Ovary (tissue), 9 donors: ENCODE measurements around the gene SRSF9. TPM values are rescaled to one million over a fixed set of nuclear protein-coding genes. Genes with fewer than 3 reads are reported as not detected.
A peak's percentile ranks its signal among the peaks of the same experiment; 100 is the strongest.

Source experiments
- DNase-seq, 5 donors: peaks; one replicate each; pipeline ENCODE4 v3.0.0-alpha.2; 2019 to 2020
- H3K27ac ChIP-seq, 2 donors: fragments of 200-600 bp; one replicate each; pipeline versions ENCODE4 v1.5.1 to v1.8.0; 2019 to 2022
- H3K27me3 ChIP-seq: fragments of 200-600 bp; one replicate; pipeline ENCODE4 v1.8.0; 2022
- H3K36me3 ChIP-seq: fragments of 200-600 bp; sonication (generic); one replicate; pipeline ENCODE4 v1.5.1; 2019
- H3K4me1 ChIP-seq: one replicate; pipeline ENCODE4 v1.8.1; 2013; ENCODE audit warnings: mild to moderate bottlenecking, moderate library complexity; ENCODE audit not compliant: insufficient read depth
- H3K4me3 ChIP-seq: fragments of 200-600 bp; sonication (generic); one replicate; pipeline ENCODE4 v1.5.1; 2017
- H3K9me3 ChIP-seq, 2 donors: fragments of 200-600 bp in 1 of 2; sonication (generic) in 1 of 2; one replicate each; pipeline versions ENCODE4 v1.5.1 to v1.8.1; 2013 to 2019; ENCODE audit warnings: mild to moderate bottlenecking in 1 of 2, moderate library complexity in 1 of 2
- CTCF ChIP-seq, 3 donors: fragments of 450-650 bp in 2 of 3; fragments of 200-600 bp in 1 of 3; IDR thresholded peaks; one replicate each; pipeline versions ENCODE4 v1.5.1 to v1.8.0; 2016 to 2022; ENCODE audit warnings: antibody characterized with exemption in 3 of 3, mild to moderate bottlenecking in 1 of 3
- EP300 ChIP-seq: sonication (generic); formaldehyde crosslinking; IDR thresholded peaks from one replicate; pipeline ENCODE4 v1.6.1; 2017; ENCODE audit warnings: antibody characterized with exemption
- POLR2A ChIP-seq: fragments of 450-650 bp; IDR thresholded peaks from one replicate; pipeline ENCODE4 v1.6.1; 2017; ENCODE audit warnings: antibody characterized with exemption, mild to moderate bottlenecking, moderate library complexity
- WGBS, 3 donors: extraction: QIAGEN DNeasy Blood & Tissue Kit in 1 of 3; methylation state at CpG; one replicate each; pipeline versions ENCODE4 v1.1.5 to v1.1.7; 2013 to 2017; 5-methylcytosine and 5-hydroxymethylcytosine counted together
- intact Hi-C, 4 donors: fragments of 100-400 bp; cut with DNase I; formaldehyde crosslinking; loops; one replicate each; pipeline versions ENCODE4 v1.11.0 to v1.15.1; 2022 to 2023
- polyA plus RNA-seq, 2 donors: library from polyadenylated mRNA; stranded (reverse); fragments of 200-250 nt in 1 of 2; fragments of 350-450 nt in 1 of 2; fragmentation: Illumina TruSeq in 1 of 2; extraction: RNeasy Lipid Tissue Mini Kit (QIAGEN cat#74804) in 1 of 2; gene quantifications; one replicate each; pipeline ENCODE4 v1.2.3, GENCODE V29; 2013 to 2014
- total RNA-seq, 7 donors: library from RNA; depleted of rRNA in 2 of 7; stranded (reverse); fragments of >200 nt in 2 of 7; fragmentation: NEBNext Ultra II Directional in 3 of 7; extraction: Animal tissue kit (Norgen Biotek cat#: 25700) in 3 of 7; gene quantifications; one replicate each; pipeline versions ENCODE4 v1.1.0 to v1.2.4, GENCODE V29; 2016 to 2023
- donor health status: DM: no; HTN: no; CAD: no; lungs with moderate emphysema.
- donor health status: DM: no; HTN: no; CAD: no.
- donor health status: Bipolar disorder and iron deficiency.
- donor health status: DM: yes; HTN: yes; CAD: no.
- donor health status: DM: no; HTN: no; CAD: no.
- donor health status: DM: yes; HTN: yes; CAD: no.

SRSF9 gene
- total and polyA plus RNA-seq, 9 donors, result 53.8 to 141 (median 124) TPM

DNA sequence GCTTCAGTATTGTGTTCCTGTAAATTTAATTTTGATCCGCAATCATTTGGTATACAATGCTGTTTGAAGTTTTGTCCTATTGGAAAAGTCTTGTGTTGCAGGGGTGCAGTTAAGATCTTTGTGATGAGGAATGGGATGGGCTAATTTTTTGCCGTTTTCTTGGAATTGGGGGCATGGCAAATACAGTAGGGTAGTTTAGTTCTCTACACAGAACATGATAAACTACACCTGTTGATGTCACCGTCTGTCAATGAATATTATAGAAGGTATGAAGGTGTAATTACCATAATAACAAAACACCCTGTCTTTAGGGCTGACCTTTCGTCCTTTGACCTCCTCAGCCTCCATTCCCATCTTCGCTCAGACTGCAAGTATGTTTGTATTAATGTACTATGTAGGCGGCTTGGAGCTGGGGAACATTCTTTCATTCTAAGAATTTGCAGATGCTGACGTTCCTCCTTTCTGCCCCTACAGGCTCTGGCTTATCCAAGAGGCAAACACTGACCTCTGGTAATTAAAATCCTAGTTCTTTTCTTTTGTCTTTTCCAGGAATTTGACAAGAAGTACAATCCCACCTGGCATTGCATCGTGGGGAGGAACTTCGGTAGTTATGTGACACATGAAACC, 28.1 kb upstream of the SRSF9 start:
- intact Hi-C loops, result no loop called here
- no peaks in the 10 kb centered on the region for H3K36me3 ChIP-seq

DNA sequence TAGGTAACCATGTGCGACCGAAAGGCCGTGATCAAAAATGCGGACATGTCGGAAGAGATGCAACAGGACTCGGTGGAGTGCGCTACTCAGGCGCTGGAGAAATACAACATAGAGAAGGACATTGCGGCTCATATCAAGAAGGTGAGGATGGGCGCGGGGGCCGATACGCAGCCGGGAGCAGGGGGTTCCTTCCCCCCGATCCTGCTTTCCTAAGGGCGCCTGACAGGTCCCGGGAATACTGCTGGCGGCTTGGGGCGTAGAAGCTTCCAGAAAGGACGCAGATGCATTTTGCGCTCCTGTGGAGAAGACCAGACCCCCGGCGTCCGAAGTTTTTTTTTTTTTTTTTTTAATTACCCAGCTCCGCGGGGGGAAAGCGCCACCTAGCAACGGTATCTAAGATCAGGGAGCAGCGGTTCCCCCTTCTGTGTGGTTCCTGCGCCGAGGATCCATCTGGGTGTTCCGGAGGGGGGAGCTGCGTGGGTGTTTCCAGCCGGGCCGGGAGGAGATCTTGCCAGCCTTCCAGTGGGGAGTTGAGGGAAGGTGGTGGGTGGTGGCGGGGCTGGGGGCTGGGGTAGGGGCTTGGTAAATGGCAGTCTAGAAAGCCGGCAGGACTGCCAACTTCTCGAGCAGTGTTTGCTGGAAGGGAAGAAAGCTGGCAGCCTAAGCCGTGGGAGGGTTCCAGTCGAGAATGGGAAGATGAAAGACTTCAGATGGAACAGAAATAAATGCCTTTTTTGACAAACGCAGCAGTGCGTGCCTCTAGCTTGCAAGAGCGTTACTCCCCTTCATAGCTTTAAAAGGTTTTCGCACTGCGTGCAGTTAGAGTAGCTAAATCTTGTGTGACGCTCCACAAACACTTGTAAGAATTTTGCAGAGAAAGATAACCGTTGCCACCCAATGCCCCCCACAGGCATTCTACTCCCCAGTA, 27.1 kb upstream of the SRSF9 start:
- H3K9me3 ChIP-seq, result no peaks in the 10 kb centered on the region

More for the DNA sequence above, 28.1 kb upstream of the SRSF9 start:
- H3K27me3 ChIP-seq, result no peaks in the 10 kb centered on the region
- H3K9me3 ChIP-seq, result no peaks in the 10 kb centered on the region
- H3K4me3 ChIP-seq, result peak overlapping the region; percentile 97
- peaks cover 5% of the 10 kb centered on the region for H3K4me1 ChIP-seq
- TF ChIP-seq EP300, result no peak
- TF ChIP-seq CTCF (IDR thresholded peaks at IDR 0.05), result no peak
- no peak for TF ChIP-seq POLR2A
- WGBS, 3 donors, result 3 to 10% (median 5%) methylated on average over 9 of the region's 9 CpGs
- H3K27ac ChIP-seq, result no peak overlapping the region
- no peak for DNase-seq

DNA sequence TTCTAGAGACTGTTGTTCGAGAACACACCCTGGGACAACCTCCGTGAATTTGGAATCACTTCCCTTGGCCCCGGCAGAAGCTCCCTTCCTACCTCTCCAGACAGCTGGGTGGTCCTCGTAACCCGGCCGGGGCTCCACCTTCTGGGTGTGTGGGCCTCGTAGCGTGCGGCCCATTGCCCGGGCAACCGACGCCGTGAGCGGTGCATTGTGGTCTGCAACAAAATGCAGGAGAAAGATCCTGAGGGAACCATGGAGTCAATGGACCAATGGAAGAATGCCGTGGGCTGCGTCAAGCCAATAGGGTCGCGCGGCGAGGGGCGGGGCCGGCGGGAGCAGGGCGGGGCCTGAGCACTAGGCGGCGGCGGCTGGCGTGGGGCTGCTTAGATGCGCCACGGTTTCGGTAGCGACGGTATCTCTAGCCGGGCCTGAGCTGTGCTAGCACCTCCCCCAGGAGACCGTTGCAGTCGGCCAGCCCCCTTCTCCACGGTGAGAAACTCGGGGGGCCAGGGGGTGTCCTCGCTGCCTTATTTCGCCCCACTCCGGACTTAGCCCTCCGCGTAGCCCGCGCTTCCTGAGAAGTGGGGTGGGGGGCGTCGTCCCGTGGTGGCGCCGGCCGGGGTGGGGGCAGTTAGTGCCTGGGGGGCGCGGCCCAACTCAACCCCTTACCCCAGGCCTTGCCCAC, 26.3 kb upstream of the SRSF9 start, which contains the start of gene DYNLL1:
DYNLL1 (plus strand) TSS at position 383 of the 682 bp plus-strand sequence. CDS start 309 bp downstream, outside the sequence.
- intact Hi-C loops, result no loop called here
- Histone ChIP-seq H3K36me3 (no peaks in the 10 kb centered on the region), H3K4me3 (peak within 1 kb of the TSS; percentile 97), H3K9me3 (no peaks in the 10 kb centered on the region), H3K27me3 (no peaks in the 10 kb centered on the region), H3K27ac (peak within 1 kb of the TSS; percentile 60 to 83), H3K4me1 (peaks cover 5% of the 10 kb centered on the region)
- WGBS, 3 donors, result 0 to 1% (median 0%) methylated on average over 42 to 53 of the region's 53 CpGs
- TF ChIP-seq POLR2A (peak; percentile 83), CTCF (IDR thresholded peaks at IDR 0.05) (peak in 2 of 3 donors; percentile 13 to 24), EP300 (peak; percentile 86)
- DNase-seq, result peak; percentile 96 to 98 (median 98)

More for the DNA sequence above, 27.1 kb upstream of the SRSF9 start:
- Histone ChIP-seq H3K4me1 (peaks cover 5% of the 10 kb centered on the region), H3K4me3 (peak overlapping the region; percentile 97), H3K36me3 (no peaks in the 10 kb centered on the region), H3K27ac (peak overlapping the region; percentile 60 to 83), H3K27me3 (no peaks in the 10 kb centered on the region)
- no peak for TF ChIP-seq POLR2A
- TF ChIP-seq CTCF (IDR thresholded peaks at IDR 0.05), result no peak
- no peak for TF ChIP-seq EP300
- DNase-seq, result peak; percentile 73 to 83 (median 76)
- intact Hi-C loops, result no loop called here
- 1 to 2% (median 1%) methylated on average over 47 of the region's 47 CpGs for WGBS, 3 donors

GRCh38 chr12:120495186-120495730, 25.7 kb upstream of the SRSF9 start:
- peaks cover 5% of the 10 kb centered on the region for H3K4me1 ChIP-seq
- peak in 1 of 5 donors; percentile 18 for DNase-seq
- H3K27me3 ChIP-seq, result no peaks in the 10 kb centered on the region
- 11 to 14% (median 12%) methylated on average over 16 to 17 of the region's 17 CpGs for WGBS, 3 donors
- H3K9me3 ChIP-seq, result no peaks in the 10 kb centered on the region
- intact Hi-C loops, result no loop called here
- TF ChIP-seq POLR2A, result no peak
- TF ChIP-seq CTCF (IDR thresholded peaks at IDR 0.05), result no peak
- TF ChIP-seq EP300, result no peak
- no peaks in the 10 kb centered on the region for H3K36me3 ChIP-seq
- H3K27ac ChIP-seq, result peak overlapping the region in 1 of 2 donors; percentile 41
- H3K4me3 ChIP-seq, result peak overlapping the region; percentile 97
